ENCODE data around the gene NBAS.

GRCh38 chr2:15377202-15377601 is 183.9 kb downstream of the NBAS start:
- no peak for TF ChIP-seq POLR2AphosphoS5 (IDR thresholded peaks at IDR 0.05)
- TF ChIP-seq CTCF (IDR thresholded peaks at IDR 0.05; ENCODE audit: poor library complexity, severe bottlenecking), result no peak
- no peak for TF ChIP-seq EP300 (conservative IDR thresholded peaks at IDR 0.05; ENCODE audit: poor library complexity, severe bottlenecking)
- TF ChIP-seq EZH2 (IDR thresholded peaks at IDR 0.05; ENCODE audit: borderline replicate concordance, insufficient read depth, low read length, poor library complexity, severe bottlenecking), result no peak
- no peak for TF ChIP-seq RAD21 (conservative IDR thresholded peaks at IDR 0.05)

All from neural cell (in vitro differentiated cells).